Measurements from ENCODE around the gene HDDC3.
A peak's percentile ranks its signal among the peaks of the same experiment; 100 is the strongest.
"Not testable (repeated sequence)": the region's sequence is repeated elsewhere in the genome, so short reads cannot be mapped to it uniquely, and the experiment has no call there.

The HDDC3 gene

DNA sequence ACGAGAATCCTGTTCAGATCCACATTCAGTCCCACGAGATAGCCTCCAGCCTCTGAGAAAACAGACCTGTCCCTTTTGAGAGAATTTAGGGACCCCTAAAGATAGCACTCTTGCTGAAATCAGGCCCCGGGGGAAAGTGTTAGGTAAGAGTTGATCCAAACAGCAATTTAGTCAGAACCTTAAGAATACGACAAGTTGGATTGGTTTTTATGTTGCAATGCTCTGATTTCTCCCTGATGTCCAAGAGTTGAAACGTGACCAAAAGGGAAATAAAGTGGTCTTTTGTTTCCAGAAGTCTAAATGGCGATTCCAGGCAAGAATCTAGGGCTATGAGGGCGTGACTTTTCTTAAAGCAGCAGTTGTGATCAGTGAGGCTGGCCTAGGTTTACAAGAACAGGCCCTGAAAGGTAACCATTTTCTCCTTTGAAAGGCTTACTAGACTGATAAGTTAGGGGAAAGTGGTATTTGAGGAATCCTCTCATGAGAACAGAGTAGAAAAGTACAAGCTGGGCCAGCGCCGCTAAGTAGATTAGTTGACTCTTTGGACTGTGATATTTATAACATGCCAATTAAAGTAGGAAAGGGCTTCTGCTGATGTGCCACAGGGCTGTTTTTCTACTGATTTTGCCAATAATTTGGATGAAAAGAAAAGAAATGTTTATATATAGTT lies 24.4 kb downstream of the HDDC3 start:
- no peak for DNase-seq

DNA sequence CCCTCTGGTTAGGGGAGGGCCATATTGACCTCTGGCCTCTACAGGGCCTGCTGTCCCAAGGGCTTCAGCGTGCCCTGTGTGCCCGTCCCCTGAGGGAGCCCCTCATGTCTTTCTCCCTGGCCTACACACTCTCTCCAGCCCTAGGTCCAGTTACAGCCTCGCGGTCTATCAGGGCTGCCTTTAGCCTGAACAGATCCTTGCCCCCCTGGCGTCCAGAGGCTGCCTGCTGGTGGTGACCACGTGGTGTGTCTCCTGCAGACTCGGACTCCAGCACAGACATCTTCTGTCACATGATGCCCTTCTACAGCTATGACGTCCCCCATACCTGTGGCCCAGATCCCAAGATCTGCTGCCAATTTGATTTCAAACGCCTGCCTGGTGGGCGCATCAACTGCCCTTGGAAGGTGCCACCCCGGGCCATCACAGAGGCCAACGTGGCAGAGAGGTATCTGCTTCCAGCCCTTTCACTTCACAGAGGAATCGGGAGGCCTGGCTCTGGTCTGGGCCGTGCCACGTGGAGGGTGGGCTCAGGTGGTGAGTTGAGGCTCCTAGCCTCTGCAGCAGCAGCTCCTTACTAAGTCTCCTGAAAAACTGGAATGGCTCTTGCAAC lies 25.2 kb downstream of the HDDC3 start:
- DNase-seq = no peak

DNA sequence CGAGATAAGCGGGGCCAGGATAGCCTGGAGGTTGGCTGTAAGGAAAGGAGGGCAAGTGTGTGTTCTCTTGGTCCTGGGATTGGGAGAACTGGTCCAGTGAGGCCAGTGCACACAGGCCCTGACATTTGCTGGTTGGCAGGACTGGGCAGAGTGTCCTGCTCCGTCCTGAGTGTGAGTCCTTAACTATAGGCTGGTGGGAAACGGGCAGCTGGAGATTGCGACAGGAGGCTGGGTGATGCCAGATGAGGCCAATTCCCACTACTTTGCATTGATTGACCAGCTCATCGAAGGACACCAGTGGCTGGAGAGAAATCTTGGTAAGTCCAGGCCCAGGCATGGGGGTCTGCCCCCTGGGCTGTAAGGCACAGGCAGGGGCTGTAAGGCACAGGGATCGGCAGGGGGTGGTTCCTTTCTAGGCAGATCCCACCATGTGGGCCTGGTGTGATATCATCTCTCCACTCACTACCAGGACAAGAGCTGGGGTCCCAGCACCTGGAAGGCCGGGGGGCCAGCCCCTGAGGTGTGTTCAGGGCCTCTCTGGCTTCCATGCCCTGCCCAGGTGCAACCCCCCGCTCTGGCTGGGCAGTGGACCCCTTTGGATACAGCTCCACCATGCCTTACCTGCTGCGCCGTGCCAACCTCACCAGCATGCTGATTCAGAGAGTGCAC lies 26.0 kb downstream of the HDDC3 start:
- DNase-seq = no peak

DNA sequence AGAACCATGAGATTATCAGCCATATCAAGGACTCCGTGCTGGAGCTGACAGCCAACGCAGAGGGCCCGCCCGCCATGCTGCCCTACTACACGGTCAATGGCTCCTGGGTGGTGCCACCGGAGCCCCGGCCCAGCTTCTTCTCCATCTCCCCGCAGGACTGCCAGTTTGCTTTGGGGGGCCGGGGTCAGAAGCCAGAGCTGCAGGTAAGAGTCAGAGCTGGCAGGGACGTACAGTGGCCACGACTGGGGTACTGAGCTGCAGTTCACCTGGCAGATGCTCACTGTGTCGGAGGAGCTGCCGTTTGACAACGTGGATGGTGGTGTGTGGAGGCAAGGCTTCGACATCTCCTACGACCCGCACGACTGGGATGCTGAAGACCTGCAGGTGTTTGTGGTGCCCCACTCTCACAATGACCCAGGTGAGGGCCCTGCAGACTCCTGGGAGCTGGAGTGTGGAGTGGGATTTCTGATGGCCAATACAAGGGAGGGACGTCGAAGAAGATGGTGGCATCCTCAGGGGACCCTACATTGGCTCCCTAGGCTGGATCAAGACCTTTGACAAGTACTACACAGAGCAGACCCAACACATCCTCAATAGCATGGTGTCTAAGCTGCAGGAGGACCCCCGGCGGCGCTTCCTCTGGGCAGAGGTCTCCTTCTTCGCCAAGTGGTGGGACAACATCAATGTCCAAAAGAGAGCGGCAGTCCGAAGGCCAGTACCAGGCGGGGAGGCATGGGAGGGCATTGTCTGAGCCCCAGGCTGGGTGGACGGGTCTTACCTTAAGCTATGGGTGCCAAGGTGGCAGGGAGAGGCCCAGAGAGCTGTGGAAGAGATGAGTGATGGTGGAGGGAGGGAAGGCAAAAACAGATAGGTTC lies 26.8 kb downstream of the HDDC3 start:
- DNase-seq = no peak

DNA sequence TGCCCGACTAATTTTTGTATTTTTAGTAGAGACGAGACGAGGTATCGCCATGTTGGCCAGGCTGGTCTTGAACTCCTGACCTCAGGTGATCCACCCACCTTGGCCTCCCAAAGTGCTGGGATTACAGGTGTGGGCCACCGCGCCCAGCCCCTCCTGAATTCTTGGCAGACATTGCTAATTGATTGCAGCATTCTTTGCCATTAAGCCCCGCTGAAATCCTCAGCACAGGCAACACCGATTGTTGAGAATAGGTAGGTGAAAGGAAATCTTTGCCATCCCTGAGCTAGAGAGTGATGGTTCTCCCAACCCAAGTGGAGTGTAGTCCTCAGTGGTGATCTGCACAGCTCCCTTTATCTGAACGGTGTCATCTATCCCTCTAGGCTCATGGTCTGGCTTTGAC lies 27.6 kb downstream of the HDDC3 start:
- DNase-seq = no peak

DNA sequence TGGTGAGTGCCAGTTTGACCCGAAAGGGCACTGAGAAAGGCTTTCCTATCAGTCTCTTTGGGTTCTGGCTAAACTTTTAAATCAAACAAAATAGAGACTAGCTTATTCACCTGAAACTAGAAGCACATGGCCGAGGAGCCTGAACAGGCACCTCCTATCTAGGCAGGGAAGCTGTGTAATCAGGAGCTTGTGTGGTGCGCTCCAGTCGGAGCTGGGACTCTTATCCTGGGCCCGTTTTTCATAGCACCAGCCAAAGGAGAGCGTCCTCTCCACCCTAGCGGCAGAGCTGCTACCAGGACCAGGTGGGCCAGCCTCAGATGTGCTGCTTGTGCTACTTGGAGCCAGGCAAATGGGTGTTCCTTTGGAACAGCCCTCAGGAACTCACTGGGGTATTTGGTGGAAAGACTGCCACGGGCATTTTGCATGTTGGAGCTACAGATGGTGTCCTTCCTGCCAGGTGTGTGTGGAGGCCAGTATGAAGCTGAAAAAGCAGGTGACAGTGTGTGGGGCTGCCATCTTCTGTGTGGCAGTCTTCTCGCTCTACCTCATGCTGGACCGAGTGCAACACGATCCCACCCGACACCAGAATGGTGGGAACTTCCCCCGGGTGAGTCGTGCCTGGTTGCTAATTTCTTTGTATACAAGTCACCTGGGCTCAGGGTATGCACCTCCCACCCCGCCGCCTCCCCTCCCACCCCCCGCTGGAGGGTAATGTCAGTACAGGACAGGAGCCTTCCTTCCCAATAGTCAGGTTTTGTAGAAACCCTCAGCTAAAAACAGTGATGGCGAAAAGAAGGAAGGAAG lies 28.4 kb downstream of the HDDC3 start:
- no peak for DNase-seq

DNA sequence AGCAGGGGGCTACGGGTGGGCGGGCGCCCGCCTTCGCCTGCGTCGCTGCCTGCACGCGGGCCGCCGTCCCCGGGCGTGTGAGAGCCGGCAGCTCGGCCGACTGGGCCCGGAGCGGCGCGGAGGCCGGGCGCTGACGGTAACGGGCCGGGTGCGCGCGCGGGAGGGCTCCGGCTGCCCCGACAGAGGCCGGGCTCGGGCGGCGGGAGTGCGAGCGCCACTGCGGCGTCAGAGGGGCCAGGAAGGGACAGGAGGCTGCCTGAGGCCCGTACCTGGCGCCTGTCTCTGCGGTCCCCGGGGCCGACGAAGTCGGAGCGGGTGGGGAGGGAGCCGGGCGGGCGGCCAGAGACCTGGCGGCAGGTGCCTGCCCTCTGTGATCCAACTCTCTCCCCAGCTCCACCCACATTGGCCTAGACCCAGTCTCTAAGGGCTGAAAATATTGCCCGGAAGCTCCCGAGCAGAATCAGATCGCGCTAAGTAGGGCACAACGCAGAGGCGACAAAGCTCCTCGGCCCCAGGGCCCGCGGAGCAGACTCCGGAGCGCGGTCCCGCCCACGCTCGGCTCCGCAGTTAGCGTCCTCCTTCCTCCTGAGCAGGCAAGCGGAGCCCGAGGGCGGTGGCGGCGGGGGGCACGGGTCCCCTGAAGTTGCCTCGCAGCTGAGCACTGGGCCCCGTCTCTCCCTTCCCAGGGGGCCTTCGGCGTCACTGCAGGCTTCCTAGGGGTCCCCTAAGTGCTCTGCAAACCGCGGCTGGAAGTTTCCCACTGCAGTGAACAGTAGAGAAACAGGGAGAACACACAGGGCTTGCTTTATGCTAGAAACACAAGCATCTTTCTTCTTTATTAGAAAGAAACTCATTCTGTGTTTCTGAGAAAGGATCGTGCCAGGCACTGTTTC lies 29.3 kb downstream of the HDDC3 start, which contains the start of gene MAN2A2:
Gene MAN2A2, plus strand, starts transcription at position 463 of the 893 bp plus-strand sequence. CDS start 906 bp downstream, outside the sequence.
- peak; percentile 90 for DNase-seq

DNA sequence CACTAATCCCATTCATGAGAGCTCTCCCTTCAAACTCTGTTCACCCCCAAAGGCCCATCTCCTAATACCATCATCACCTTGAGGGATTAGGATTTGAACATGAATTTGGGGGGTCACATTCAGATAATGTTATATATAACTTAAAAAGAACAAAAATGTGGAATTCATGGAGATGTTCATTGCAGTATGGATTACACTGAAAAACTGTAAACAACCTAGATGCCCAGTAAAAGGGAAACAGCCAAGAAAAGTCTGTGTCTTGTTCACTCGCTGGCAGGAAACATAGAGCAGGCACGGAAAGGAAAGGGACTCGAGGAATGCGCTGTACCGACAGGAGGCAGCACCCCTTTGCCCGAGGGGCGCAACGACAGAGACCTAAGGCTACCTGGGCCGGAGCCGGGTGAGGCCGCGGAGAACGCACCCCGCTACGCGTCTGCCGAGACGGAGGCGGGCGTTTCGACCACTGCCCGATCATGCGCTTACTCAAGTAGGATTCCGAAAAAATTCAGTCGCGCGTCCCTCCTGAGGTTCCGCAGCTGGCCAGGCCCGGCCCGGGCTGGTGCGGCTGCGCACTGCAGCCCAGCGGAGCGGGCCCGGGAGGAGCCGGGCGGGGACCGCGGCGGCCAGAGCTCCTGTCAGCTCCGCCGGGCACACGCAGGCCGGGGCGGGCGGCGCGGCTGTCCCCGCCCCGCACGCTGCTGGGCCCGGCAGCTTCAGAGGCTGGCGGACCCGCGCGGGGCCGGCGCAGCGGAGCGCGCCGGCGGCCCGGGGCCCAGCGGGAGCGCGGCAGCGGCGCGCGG lies 30.1 kb downstream of the HDDC3 start:
- DNase-seq = peak; percentile 79

DNA sequence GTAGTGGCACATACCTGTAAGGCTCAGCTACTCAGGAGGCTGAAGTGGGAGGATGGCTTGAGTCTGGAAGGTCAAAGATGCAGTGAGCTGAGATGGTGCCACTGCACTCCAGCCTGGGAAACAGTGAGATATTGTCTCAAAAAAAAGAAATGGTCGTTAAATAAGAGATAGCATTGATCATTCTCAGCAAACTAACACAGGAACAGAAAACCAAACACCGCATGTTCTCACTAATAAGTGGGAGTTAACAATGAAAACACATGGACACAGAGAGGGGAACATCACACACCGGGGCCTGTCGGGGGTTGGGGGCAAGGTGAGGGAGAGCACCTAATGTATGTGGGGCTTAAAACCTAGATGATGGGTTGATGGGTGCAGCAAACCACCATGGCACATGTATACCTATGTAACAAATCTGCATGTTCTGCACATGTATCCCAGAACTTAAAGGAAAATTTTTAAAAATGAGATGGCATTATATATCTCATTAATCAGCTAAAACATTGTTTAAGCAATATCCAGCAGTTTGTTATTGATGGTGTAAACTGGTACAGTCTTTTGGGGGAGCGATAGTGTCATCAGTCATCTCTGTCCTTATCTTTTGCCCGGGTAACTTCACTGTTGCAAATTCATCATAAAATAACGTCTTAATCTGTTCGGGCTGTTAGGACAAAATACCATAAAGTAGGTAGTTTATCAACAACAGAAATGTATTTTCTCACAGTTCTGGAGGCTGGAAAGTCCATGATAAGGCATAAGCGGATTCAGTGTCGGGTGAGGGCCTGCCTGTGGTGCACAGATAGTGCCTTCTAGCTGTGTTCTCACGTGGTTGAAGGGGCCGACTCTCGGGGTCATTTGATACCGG lies 30.9 kb downstream of the HDDC3 start:
- DNase-seq = no peak

DNA sequence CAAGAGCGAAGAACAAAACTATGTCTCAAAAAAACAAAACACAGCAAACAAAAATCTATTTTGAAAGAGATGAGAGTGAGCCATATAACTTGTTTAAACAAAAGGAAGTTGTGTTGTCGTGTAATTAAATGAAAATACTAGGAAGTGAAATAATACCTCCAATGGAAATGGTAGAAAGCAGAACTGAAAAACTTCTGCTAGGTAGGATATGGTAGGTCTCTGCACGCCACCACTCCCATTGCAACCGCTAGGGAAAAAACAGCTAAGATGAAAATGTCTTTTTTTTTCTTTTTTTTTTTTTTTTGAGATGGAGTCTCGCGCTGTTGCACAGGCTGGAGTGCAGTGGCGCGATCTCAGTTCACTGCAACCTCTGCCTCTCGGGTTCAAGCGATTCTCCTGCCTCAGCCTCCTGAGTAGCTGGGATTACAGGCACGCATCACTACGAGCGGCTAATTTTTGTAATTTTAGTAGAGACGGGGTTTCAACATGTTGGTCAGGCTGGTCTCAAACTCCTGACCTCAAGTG lies 35.2 kb downstream of the HDDC3 start:
- not testable (repeated sequence) for DNase-seq

DNA sequence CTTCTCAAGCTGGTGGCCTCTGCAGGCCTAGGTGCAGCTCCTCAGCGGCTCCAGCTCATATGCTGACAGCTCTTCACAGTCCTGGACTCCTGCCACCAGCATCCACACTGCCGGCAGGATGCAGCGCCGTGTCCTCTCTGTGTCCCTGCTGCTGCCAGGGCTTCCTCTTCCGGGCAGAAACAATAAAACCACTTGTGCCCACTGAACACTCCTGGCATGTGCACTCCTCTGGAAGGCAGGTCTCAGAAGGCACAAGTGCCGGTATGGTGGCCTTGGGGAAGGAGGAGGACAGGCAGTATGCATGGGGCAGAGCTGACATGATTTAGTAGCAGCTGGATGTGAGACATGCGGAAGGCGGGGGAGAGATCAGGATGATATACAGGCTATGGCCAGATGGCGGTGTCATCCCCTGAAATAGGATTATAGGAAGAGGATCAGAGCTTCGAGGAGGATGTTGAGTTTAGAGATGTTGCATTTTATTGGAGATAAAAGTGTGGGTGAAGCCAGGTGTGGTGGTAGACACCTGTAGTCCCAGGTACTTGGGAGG lies 36.7 kb downstream of the HDDC3 start:
- DNase-seq = no peak

DNA sequence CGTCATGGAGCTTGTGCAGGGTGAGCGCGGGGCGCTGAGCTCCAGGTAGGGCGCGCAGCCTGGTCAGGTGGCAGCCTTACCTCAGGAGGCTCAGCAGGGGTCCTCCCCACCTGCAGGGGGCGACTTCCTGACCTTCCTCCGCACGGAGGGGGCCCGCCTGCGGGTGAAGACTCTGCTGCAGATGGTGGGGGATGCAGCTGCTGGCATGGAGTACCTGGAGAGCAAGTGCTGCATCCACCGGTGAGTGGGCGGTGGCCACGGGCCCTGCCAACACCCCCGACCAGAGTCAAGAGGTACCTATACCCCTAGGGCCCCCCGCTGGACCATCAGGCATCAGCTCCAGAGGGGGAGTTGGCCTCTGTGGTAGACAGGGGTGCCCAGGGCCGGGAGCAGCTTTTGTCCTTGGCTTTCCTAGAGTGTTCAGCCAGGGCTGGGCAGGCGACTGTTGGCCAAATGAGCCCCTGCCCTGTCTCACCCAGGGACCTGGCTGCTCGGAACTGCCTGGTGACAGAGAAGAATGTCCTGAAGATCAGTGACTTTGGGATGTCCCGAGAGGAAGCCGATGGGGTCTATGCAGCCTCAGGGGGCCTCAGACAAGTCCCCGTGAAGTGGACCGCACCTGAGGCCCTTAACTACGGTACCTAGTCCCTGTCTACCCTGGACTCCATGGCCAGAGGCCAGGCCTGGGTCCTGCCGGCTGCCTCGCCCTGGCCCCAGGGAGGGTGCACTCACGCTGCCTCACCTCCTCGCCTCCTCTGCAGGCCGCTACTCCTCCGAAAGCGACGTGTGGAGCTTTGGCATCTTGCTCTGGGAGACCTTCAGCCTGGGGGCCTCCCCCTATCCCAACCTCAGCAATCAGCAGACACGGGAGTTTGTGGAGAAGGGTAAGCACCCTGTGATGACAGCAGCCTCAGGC lies 38.9 kb downstream of the HDDC3 start:
- no peak for DNase-seq

DNA sequence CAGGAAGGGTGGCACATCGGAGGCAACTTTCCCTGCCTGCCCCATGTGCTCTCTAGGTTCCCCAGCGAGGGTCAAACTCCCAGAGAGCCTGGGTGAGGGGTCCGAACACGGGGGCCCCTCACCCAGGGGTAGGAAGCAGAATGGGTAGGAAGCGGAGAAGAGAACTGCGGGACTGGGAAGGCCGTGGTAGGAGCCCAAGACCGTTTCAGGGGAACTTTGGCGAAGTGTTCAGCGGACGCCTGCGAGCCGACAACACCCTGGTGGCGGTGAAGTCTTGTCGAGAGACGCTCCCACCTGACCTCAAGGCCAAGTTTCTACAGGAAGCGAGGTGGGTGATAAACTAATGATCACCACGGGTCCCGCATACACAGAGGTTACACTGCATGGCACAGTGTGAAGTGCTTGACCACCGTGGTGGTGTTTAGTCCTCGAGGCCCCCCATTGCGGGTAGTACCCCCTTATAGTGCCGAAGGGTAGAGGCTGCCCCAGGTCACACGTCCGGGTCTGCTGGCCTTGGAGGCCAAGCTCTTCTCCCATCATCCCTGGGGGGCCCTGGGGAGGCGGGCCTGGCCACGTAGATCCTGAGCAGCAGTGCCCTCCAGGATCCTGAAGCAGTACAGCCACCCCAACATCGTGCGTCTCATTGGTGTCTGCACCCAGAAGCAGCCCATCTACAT lies 39.7 kb downstream of the HDDC3 start:
- no peak for DNase-seq

DNA sequence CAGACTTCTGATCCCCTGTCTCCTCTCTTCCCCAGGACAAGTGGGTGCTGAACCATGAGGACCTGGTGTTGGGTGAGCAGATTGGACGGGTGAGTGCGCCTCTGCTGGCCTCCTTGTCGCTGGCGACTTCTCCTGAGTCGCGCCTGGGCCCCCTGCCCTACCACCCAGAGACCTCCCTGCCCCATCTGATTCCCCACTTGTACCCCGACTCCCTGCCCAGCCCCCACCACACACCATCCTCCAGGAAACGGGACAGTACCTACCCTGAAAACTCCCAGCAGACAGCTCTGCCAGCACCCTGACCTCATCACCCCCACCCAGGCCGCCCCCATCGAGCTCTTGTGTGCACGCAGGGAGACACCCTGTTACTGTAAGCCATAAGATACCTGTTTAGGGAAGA lies 40.3 kb downstream of the HDDC3 start:
- no peak for DNase-seq

DNA sequence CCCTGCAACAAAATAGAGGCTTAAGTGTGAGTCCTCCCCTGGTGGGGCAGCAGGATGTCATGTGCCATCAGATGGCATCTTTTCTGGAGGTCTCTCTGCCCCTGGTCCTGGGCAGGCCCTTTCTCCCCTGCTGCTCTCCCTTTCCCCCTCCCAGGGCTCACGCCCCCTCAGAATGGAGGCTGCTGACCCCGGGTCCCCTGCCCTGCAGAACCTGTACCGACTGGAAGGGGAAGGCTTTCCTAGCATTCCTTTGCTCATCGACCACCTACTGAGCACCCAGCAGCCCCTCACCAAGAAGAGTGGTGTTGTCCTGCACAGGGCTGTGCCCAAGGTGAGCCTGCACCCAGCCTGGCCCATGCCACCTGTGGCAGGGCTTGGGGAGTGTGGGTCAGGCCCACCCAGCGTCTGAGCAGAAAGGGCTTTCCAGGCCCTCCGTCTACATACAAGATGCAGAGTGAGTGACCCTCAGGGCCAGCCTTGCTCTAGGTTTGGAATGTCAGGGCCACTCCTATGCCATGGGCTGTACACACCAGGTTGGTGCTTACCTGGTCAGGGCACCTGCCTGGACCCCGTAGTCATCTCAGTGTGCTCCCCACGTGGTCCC lies 40.9 kb downstream of the HDDC3 start:
- no peak for DNase-seq

DNA sequence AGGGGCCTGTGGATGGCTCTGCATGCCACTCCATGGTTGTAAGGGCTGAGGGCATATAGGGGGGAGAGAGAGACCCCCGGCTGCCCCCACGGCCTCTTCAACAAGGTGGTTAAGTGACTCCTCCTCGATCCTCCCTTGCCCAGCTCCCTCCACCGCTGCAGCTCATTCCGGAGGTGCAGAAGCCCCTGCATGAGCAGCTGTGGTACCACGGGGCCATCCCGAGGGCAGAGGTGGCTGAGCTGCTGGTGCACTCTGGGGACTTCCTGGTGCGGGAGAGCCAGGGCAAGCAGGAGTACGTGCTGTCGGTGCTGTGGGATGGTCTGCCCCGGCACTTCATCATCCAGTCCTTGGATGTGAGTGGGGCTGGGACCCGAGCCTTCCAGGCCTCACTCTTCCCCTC lies 41.5 kb downstream of the HDDC3 start:
- no peak for DNase-seq
